HEK293 (cell line): ENCODE data around the gene GANAB.

Experiments
- CTCF ChIA-PET: fragments of 350-600 bp; formaldehyde crosslinking; extraction: SDS; loops from one replicate; lab custom pipeline; 2021; ENCODE audit warnings: antibody characterized with exemption; lab: Yijun Ruan, JAX
- POLR2A ChIA-PET: fragments of 300-600 bp; formaldehyde crosslinking; extraction: SDS; loops from one replicate; lab custom pipeline; 2020; ENCODE audit warnings: antibody characterized with exemption, inconsistent platforms; lab: Yijun Ruan, JAX
- H3K27ac ChIP-seq: fragments of 200-500 bp; sonication (Bioruptor generic); 2 replicates; pipeline ENCODE4 v1.5.1; 2014; ENCODE audit warnings: low read depth, low read length, control low read depth, inconsistent platforms; ENCODE audit errors: extremely low read depth
- H3K36me3 ChIP-seq, 2 experiments: fragments of 200-500 bp in 1 of 2; sonication (Bioruptor generic) in 1 of 2; 1 replicate in 1 of 2; 2 replicates in 1 of 2; pipeline ENCODE4 v1.5.1; 2014 to 2017; ENCODE audit warnings: inconsistent platforms in 2 of 2, low read length in 2 of 2; ENCODE audit not compliant: control insufficient read depth in 2 of 2, insufficient read depth in 1 of 2
- H3K4me1 ChIP-seq: fragments of 200-500 bp; sonication (Bioruptor generic); 2 replicates; pipeline ENCODE4 v1.5.1; 2014; ENCODE audit warnings: mild to moderate bottlenecking, low read length, inconsistent platforms; ENCODE audit not compliant: control insufficient read depth, insufficient read depth
- H3K4me3 ChIP-seq: 2 replicates; pipeline ENCODE4 v1.5.1; 2011; ENCODE audit warnings: low read depth, mild to moderate bottlenecking, control low read depth, low read length, moderate library complexity
- H3K9me3 ChIP-seq: fragments of 200-500 bp; sonication (Bioruptor generic); 2 replicates; pipeline ENCODE4 v1.5.1; 2014; ENCODE audit warnings: low read depth, low read length, inconsistent platforms; ENCODE audit not compliant: control insufficient read depth, insufficient read depth
- FEZF1 ChIP-seq: fragments of 450-650 bp; formaldehyde crosslinking; IDR thresholded peaks from 2 replicates; pipeline ENCODE4 v1.5.1; 2016; ENCODE audit warnings: missing biosample characterization, missing genetic modification characterization
- GLIS1 ChIP-seq: fragments of 450-650 bp; formaldehyde crosslinking; IDR thresholded peaks from 2 replicates; pipeline ENCODE4 v1.5.1; 2016; ENCODE audit warnings: missing biosample characterization, missing genetic modification characterization
- HIC1 ChIP-seq: fragments of 450-650 bp; formaldehyde crosslinking; IDR thresholded peaks from 2 replicates; pipeline ENCODE4 v1.5.1; 2016; ENCODE audit warnings: missing biosample characterization, missing genetic modification characterization
- KLF16 ChIP-seq: fragments of 450-650 bp; formaldehyde crosslinking; IDR thresholded peaks from 2 replicates; pipeline ENCODE4 v1.5.1; 2017; ENCODE audit warnings: missing biosample characterization, missing genetic modification characterization
- MZF1 ChIP-seq: fragments of 450-650 bp; formaldehyde crosslinking; IDR thresholded peaks from 2 replicates; pipeline ENCODE4 v1.5.1; 2017; ENCODE audit warnings: missing biosample characterization, missing genetic modification characterization, borderline replicate concordance
- OSR2 ChIP-seq: fragments of 450-650 bp; formaldehyde crosslinking; IDR thresholded peaks from 2 replicates; pipeline ENCODE4 v1.5.1; 2016; ENCODE audit warnings: missing biosample characterization, missing genetic modification characterization
- PRDM4 ChIP-seq: fragments of 450-650 bp; formaldehyde crosslinking; IDR thresholded peaks from 2 replicates; pipeline ENCODE4 v1.5.1; 2017; ENCODE audit warnings: missing biosample characterization, missing genetic modification characterization
- TSHZ1 ChIP-seq: fragments of 450-650 bp; formaldehyde crosslinking; IDR thresholded peaks from 2 replicates; pipeline ENCODE4 v1.5.1; 2016; ENCODE audit warnings: missing biosample characterization, missing genetic modification characterization, borderline replicate concordance
- YY2 ChIP-seq: fragments of 450-650 bp; formaldehyde crosslinking; IDR thresholded peaks from 2 replicates; pipeline ENCODE4 v1.5.1; 2016; ENCODE audit warnings: missing biosample characterization, missing genetic modification characterization
- ZBTB20 ChIP-seq: fragments of 450-650 bp; formaldehyde crosslinking; IDR thresholded peaks from 2 replicates; pipeline ENCODE4 v1.5.1; 2016; ENCODE audit warnings: missing biosample characterization, missing genetic modification characterization
- ZNF140 ChIP-seq: fragments of 450-650 bp; formaldehyde crosslinking; IDR thresholded peaks from 2 replicates; pipeline ENCODE4 v1.5.1; 2016; ENCODE audit warnings: missing biosample characterization, missing genetic modification characterization
- ZNF157 ChIP-seq: fragments of 450-650 bp; formaldehyde crosslinking; IDR thresholded peaks from 2 replicates; pipeline ENCODE4 v1.5.1; 2016; ENCODE audit warnings: missing biosample characterization, missing genetic modification characterization
- ZNF174 ChIP-seq: fragments of 450-650 bp; formaldehyde crosslinking; IDR thresholded peaks from 2 replicates; pipeline ENCODE4 v1.5.0; 2017; ENCODE audit warnings: missing biosample characterization, mild to moderate bottlenecking, missing genetic modification characterization
- ZNF19 ChIP-seq: fragments of 450-650 bp; formaldehyde crosslinking; IDR thresholded peaks from 2 replicates; pipeline ENCODE4; 2016; ENCODE audit warnings: missing biosample characterization, missing genetic modification characterization, low read depth
- ZNF24 ChIP-seq: fragments of 450-650 bp; formaldehyde crosslinking; IDR thresholded peaks from 2 replicates; pipeline ENCODE4 v1.5.1; 2016; ENCODE audit warnings: missing biosample characterization, missing genetic modification characterization
- ZNF416 ChIP-seq: fragments of 450-650 bp; formaldehyde crosslinking; IDR thresholded peaks from 2 replicates; pipeline ENCODE4 v1.5.1; 2016; ENCODE audit warnings: missing biosample characterization, missing genetic modification characterization
- ZNF433 ChIP-seq: fragments of 450-650 bp; formaldehyde crosslinking; IDR thresholded peaks from 2 replicates; pipeline ENCODE4 v1.5.1; 2016; ENCODE audit warnings: missing biosample characterization, missing genetic modification characterization, low read depth
- ZNF473 ChIP-seq: fragments of 450-650 bp; formaldehyde crosslinking; IDR thresholded peaks from 2 replicates; pipeline ENCODE4 v1.5.1; 2017; ENCODE audit warnings: missing biosample characterization, missing genetic modification characterization
- ZNF548 ChIP-seq: fragments of 450-650 bp; formaldehyde crosslinking; IDR thresholded peaks from 2 replicates; pipeline ENCODE4 v1.5.1; 2016; ENCODE audit warnings: missing biosample characterization, missing genetic modification characterization
- ZNF555 ChIP-seq: fragments of 450-650 bp; formaldehyde crosslinking; conservative IDR thresholded peaks from 2 replicates; pipeline ENCODE4 v1.5.1; 2017; ENCODE audit warnings: missing biosample characterization, mild to moderate bottlenecking, missing genetic modification characterization, inconsistent platforms
- ZNF571 ChIP-seq: fragments of 450-650 bp; formaldehyde crosslinking; IDR thresholded peaks from 2 replicates; pipeline ENCODE4 v1.5.0; 2017; ENCODE audit warnings: missing biosample characterization, missing genetic modification characterization
- ZNF610 ChIP-seq: fragments of 450-650 bp; formaldehyde crosslinking; IDR thresholded peaks from 2 replicates; pipeline ENCODE4 v1.5.1; 2016; ENCODE audit warnings: missing biosample characterization, missing genetic modification characterization, borderline replicate concordance
- ZNF626 ChIP-seq: fragments of 450-650 bp; sonication (Bioruptor Pico); formaldehyde crosslinking; IDR thresholded peaks from 2 replicates; pipeline ENCODE4 v1.5.1; 2018; ENCODE audit warnings: missing biosample characterization, missing genetic modification characterization, inconsistent platforms
- ZNF629 ChIP-seq: fragments of 450-650 bp; formaldehyde crosslinking; IDR thresholded peaks from 2 replicates; pipeline ENCODE4 v1.5.1; 2017; ENCODE audit warnings: missing biosample characterization, missing genetic modification characterization
- ZNF707 ChIP-seq: fragments of 450-650 bp; formaldehyde crosslinking; IDR thresholded peaks from 2 replicates; pipeline ENCODE4 v1.5.1; 2016; ENCODE audit warnings: missing biosample characterization, missing genetic modification characterization
- ZNF76 ChIP-seq: fragments of 450-650 bp; formaldehyde crosslinking; IDR thresholded peaks from 2 replicates; pipeline ENCODE4; 2016; ENCODE audit warnings: low read depth, missing biosample characterization, missing genetic modification characterization, borderline replicate concordance
- ZNF776 ChIP-seq: fragments of 450-650 bp; formaldehyde crosslinking; IDR thresholded peaks from 2 replicates; pipeline ENCODE4 v1.5.0; 2017; ENCODE audit warnings: missing biosample characterization, missing genetic modification characterization, borderline replicate concordance

The GANAB gene

GRCh38 chr11:62673196-62673525 lies 26.7 kb upstream of the GANAB start:
- ChIA-PET CTCF (interaction anchor here (0.7 to 2.4 kb wide), 5 partner anchors 21 to 280 kb away, joined by 3 to 8 read pairs (median 5); partner anchors contain the start of gene TAF6L), POLR2A (interaction anchor here (0.6 to 7.2 kb wide), 12 partner anchors 8 to 279 kb away, joined by 3 to 72 read pairs (median 7); partner anchors contain the start of genes B3GAT3, BSCL2, C11orf98 and CSKMT)
- Histone ChIP-seq H3K9me3 (no peaks in the 10 kb centered on the region), H3K36me3 (peaks cover 3 to 51% of the 10 kb centered on the region in 2 experiments; a peak in 2 of 3 replicates), H3K27ac (no peak overlapping the region; the same call in 1 of the 2 replicates), H3K4me3 (no peak overlapping the region), H3K4me1 (peaks cover 8% of the 10 kb centered on the region)
- TF ChIP-seq ZNF548, result no peak
- no peak for TF ChIP-seq ZNF416
- no peak for TF ChIP-seq FEZF1 (tag by site-specific recombination)
- no peak for TF ChIP-seq ZNF19 (tag by site-specific recombination)
- TF ChIP-seq ZBTB20 (tag by site-specific recombination), result no peak
- TF ChIP-seq ZNF776 (tag by site-specific recombination), result no peak
- no peak for TF ChIP-seq ZNF626 (tag by site-specific recombination)
- TF ChIP-seq, all 188 proteins: peak for 0

- ChIA-PET CTCF (interaction anchor here (0.6 to 2.4 kb wide), 7 partner anchors 9 to 1658 kb away, joined by 3 to 8 read pairs (median 3); partner anchors contain the start of gene TRMT112), POLR2A (interaction anchor here (0.6 to 7.2 kb wide), 44 partner anchors 8 to 216 kb away, joined by 3 to 72 read pairs (median 7); partner anchors contain the start of genes AHNAK, B3GAT3, BSCL2 and C11orf98)
- H3K4me3 ChIP-seq, result peak within 1 kb of the TSS; percentile 84
- no peaks in the 10 kb centered on the region for H3K4me1 ChIP-seq
- peaks cover 3 to 46% of the 10 kb centered on the region in 2 experiments; a peak in 2 of 3 replicates for H3K36me3 ChIP-seq
- no peaks in the 10 kb centered on the region for H3K9me3 ChIP-seq
- peak within 1 kb of the TSS; percentile 65 for H3K27ac ChIP-seq
- TF ChIP-seq PRDM4 (tag by site-specific recombination), result no peak
- TF ChIP-seq ZNF140 (tag by site-specific recombination), result no peak
- TF ChIP-seq ZNF157 (tag by site-specific recombination), result no peak
- peak; percentile 39; the same call in 1 of the 2 replicates for TF ChIP-seq OSR2 (tag by site-specific recombination)
- 0 out of 2 replicates have a peak, but pooled peaks have one; percentile 10 for TF ChIP-seq HIC1 (tag by site-specific recombination)
- no peak for TF ChIP-seq MZF1 (tag by site-specific recombination)
- no peak for TF ChIP-seq ZNF473
- TF ChIP-seq TSHZ1 (tag by site-specific recombination), result 0 out of 2 replicates have a peak, but pooled peaks have one; percentile 33
- TF ChIP-seq ZNF24 (tag by site-specific recombination), result no peak
- no peak for TF ChIP-seq ZNF433 (tag by site-specific recombination)
- TF ChIP-seq YY2 (tag by site-specific recombination), result peak; percentile 51; the same call in 1 of the 2 replicates
- TF ChIP-seq GLIS1, result peak; percentile 41; the same call in 1 of the 2 replicates
- TF ChIP-seq ZNF76 (tag by site-specific recombination), result no peak; the same call in 1 of the 2 replicates
- TF ChIP-seq KLF16 (tag by site-specific recombination), result no peak
- no peak for TF ChIP-seq ZNF555 (tag by site-specific recombination)
- TF ChIP-seq ZNF174 (tag by site-specific recombination), result no peak
- TF ChIP-seq ZNF610 (tag by site-specific recombination), result peak; percentile 77; the same call in 1 of the 2 replicates
- TF ChIP-seq ZNF571 (tag by site-specific recombination), result no peak
- TF ChIP-seq ZNF629 (tag by site-specific recombination), result peak; percentile 50; the same call in 1 of the 2 replicates
- no peak for TF ChIP-seq ZNF707 (tag by site-specific recombination)
Measured at GRCh38 chr11:62671608-62672389, 25.4 kb upstream of the GANAB start, which contains the start of the genes LBHD1 and UQCC3. Gene LBHD1, minus strand, starts transcription at chr11:62672267. Its CDS starts 2,236 bp downstream, at chr11:62670031. Gene UQCC3, plus strand, starts transcription at chr11:62671673. Its CDS starts 73 bp downstream, at chr11:62671746.
